ENCODE results near the gene TNN.

DNA sequence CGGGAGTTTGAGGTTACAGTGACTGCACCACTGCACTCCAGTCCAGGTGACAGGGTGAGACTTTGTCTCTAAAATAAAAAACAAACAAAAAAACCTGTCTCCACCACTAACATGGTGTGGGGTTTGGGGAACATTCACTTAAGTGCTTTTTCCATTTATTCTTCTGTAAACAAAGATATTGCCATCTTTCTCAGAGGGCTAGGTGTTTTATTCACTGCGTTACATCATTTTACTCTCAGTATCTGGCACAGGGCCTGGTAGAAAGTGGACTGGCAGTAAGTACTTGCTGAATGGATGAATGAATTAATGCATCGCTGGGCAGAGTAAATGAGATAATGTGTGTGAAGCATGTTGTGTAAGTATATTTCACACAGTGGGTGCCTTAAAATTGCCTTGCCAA lies 104.9 kb downstream of the TNN start:
- TF ChIP-seq, protein P1, sequence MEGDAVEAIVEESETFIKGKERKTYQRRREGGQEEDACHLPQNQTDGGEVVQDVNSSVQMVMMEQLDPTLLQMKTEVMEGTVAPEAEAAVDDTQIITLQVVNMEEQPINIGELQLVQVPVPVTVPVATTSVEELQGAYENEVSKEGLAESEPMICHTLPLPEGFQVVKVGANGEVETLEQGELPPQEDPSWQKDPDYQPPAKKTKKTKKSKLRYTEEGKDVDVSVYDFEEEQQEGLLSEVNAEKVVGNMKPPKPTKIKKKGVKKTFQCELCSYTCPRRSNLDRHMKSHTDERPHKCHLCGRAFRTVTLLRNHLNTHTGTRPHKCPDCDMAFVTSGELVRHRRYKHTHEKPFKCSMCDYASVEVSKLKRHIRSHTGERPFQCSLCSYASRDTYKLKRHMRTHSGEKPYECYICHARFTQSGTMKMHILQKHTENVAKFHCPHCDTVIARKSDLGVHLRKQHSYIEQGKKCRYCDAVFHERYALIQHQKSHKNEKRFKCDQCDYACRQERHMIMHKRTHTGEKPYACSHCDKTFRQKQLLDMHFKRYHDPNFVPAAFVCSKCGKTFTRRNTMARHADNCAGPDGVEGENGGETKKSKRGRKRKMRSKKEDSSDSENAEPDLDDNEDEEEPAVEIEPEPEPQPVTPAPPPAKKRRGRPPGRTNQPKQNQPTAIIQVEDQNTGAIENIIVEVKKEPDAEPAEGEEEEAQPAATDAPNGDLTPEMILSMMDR (optimal IDR thresholded peaks at IDR 0.05 in 1 of 3, IDR thresholded peaks at IDR 0.05 in 1 of 3, conservative IDR thresholded peaks at IDR 0.05 in 1 of 3; ENCODE audit: extremely low read depth in 1 of 3, insufficient read depth in 2 of 3, low read length in 3 of 3): no peak
- TF ChIP-seq EZH2 (IDR thresholded peaks at IDR 0.05; ENCODE audit: low read length): no peak

All from keratinocyte (primary cell).